Stimulated activated CD8-positive, alpha-beta memory T cell treated with anti-CD3 and anti-CD28 coated beads, Interleukin-15, amount 100 ng/mL, for 1 hour (primary cell): Measurements from ENCODE around the gene VIT.
"Not testable (repeated sequence)": the region's sequence is repeated elsewhere in the genome, so short reads cannot be mapped to it uniquely, and the experiment has no call there.

Source experiments
- DNase-seq: peaks from one replicate; pipeline ENCODE4 v3.0.0-alpha.2; 2020; ENCODE audit warnings: low read depth

VIT gene

DNA sequence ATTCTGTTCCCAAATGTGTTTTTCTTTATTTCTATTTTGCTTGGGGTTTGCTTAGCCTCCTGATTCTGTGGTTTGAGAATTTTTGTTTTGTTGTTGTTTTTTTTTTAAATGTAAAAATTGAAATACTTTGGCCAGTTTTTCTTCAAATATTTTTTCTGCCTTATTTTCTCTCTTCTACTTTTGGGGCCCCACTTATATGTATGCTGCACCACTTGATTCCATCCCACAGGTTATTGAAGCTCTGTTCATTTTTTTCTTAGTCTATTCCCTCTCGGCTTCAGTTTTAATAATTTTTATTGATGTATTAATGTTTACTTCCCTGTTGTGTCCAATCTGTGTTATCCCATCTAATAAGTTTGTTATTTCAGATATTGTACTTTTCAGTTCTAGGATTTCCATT is 17.7 kb upstream of the VIT start:
- no peak for DNase-seq

GRCh38 chr2:36680012-36680411 is 16.5 kb upstream of the VIT start:
- DNase-seq = no peak

- no peak for DNase-seq
Observed at GRCh38 chr2:36682562-36682961, 13.9 kb upstream of the VIT start.

DNA sequence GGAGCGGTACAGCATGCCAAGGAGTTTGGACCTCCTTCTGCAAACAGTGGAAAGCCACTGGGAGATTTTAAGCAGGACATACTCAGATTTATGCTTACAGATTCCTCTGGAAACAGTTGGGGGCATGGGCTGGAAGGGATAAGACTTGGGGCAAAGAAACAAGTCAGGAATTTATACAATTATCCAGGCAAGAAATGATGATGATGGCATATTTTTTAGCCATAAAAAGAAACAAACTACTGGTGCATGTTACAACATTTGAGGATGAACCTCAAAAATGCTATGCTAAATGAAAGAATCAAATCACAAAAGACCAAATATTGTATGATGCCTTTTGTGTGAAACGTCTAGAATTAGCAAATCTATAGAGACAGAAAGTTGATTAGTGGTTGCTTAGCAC is 13.5 kb upstream of the VIT start:
- no peak for DNase-seq

GRCh38 chr2:36688291-36688690 is 8.2 kb upstream of the VIT start:
- not testable (repeated sequence) for DNase-seq

- not testable (repeated sequence) for DNase-seq
Observed at GRCh38 chr2:36689013-36689412, 7.5 kb upstream of the VIT start.

DNA sequence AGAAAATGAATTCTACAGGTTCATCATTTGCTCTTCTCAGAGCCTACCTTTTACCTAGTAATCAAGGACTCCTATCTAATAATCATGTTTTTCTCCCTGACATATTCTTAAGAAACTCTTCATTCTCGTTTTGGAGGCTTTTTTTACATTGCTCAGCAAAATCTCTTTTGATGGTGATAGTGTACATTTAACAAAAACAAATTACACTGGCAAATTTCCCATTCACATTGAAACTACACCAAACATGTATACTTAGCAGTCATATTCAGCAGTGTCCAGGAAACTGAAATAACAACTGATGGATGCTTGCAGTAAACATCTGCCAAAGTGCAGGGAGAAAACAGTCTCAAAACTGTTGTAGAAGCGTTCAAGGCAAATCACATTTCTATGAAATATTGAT is 4.4 kb upstream of the VIT start:
- DNase-seq = no peak

DNA sequence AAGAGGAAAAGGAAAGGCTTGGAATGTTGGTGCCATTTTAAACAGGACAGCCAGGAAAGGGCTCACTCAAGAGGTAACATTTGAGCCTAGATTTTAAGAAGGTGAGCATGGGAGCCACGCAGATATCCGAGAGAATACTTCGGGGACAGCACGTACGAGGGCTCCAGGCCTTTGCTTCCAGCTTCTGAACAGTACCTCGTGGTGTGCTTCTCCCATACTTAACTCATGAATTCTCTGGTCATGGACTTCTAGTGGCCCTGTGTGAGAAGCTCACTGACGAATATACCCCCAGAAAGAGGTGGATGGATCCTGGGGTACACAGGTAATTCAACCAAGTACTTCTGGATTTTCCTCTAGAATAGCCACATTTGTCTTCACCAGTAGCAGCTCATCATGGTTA is 2.7 kb upstream of the VIT start:
- no peak for DNase-seq

GRCh38 chr2:36695746-36696415 is 626 bp upstream of the VIT start:
- DNase-seq = no peak

GRCh38 chr2:36697424-36698066 is 1.0 kb downstream of the VIT start:
- no peak for DNase-seq

- no peak for DNase-seq
Observed at GRCh38 chr2:36698993-36699392, 2.5 kb downstream of the VIT start.

- DNase-seq = no peak
Observed at GRCh38 chr2:36700311-36700710, 3.8 kb downstream of the VIT start.

DNA sequence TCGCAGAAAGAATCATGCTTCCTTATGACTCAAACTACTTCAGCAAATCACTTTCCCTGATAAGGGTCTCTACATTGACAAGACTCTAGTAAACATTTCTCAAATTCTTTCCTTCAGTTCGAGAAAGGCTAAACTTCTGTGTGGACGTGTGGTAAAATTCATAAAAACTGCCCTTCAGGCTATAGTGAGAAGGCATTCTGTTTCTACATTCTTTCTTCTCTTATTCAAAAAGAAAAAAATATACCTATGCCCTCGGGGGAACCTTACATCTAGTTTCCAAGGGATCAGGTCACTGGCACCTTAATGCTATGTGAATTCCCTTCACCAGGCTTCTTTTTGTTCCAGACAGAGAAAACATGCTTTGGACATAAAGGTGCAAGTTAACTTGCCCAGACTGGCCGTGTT is 4.9 kb downstream of the VIT start:
- no peak for DNase-seq

DNA sequence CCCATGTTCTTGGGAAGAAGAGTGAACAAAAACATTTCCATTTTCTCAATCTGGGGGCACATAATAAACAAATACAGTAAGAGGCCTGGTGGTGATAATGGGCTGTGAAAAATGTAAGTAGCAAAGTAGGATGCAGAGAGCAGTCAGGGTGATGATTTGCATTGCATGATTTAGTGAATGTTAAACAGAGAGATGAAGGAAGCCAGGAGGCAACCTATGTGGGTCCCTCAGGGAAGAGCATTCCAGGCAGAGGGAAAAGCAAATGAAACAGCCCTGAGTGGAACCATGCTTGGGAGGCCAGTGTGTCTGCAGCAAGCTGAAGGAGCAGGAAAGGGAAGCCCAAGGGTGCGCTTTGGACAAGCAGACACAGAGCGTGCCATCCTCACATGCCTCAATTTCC is 5.4 kb downstream of the VIT start:
- DNase-seq = no peak

DNA sequence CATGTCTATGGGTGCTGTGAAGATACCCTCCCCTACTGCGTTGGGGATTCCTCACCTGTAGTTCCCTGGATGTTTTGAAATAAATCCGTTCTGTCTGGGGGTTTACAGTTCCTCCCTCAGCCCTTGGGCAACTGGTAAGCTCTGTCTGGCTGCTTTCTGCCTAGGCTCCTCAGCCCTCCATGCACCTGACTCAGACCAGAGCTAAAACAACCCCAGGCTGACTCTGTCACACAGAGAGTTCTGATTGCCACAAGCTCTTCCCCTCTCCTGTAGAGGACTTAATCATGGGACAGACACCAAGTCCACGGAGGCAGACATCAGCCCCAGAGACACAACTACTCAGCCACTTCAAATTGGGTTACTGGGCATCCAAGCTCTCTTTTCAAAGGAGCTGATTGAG is 6.3 kb downstream of the VIT start:
- no peak for DNase-seq

GRCh38 chr2:36704475-36705150 is 8.1 kb downstream of the VIT start:
- no peak for DNase-seq

GRCh38 chr2:36705326-36706020 is 9.0 kb downstream of the VIT start:
- DNase-seq = no peak

DNA sequence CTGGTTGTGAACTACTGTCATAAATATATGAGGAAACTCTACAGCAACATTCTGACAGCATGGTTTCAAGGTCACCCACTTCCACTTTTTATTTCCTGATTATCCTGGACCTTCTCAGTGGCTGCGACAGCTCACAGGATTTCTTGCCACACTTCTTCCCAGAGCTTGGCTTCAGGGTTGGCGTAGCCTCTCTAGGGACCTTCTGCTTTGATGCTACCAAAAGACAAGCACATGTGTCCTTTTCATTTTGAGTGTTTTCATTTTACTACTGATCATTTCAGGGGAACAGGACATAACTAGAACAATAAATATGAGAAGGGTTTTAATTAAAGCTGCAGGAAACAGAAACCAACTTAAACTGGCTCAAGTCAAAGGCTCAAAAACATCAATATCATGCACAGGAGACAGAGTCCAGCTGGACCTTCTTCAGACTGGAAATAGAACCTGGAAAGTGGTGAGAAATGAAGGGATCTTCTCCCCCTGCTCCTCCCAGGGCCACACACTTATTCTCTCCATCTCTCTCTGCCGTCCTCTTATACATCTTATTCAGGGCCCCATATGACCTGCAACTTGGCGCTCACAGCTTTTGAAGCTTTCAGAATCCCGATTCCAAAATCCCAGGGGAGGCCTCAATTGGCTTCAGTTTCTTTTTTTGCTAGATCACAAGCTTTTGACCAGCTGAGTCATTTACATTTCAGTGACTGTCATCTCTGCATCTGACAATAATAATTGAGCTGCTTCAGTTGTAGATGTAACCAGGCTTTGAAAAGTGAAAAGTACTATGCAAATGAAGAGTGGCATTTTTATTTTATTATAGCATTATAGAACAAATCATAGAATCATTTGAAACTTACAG is 9.7 kb downstream of the VIT start:
- no peak for DNase-seq

- no peak for DNase-seq
Observed at GRCh38 chr2:36707050-36707449, 10.5 kb downstream of the VIT start.

- DNase-seq = no peak
Observed at GRCh38 chr2:36708041-36708741, 11.7 kb downstream of the VIT start.

GRCh38 chr2:36710858-36711515 is 14.5 kb downstream of the VIT start:
- no peak for DNase-seq
